Activated CD4-positive, alpha-beta T cell treated with anti-CD3 and anti-CD28 coated beads, Interleukin-2, amount 10 ng/mL, durations not matched to agents 7 days and 5 days (primary cell): ENCODE measurements around the gene MEX3A. TPM values are rescaled to one million over a fixed set of nuclear protein-coding genes. Genes with fewer than 3 reads are reported as not detected.

Experiments used
- CTCF ChIA-PET: fragments of 350-600 bp; sonication (Branson Sonifier 250); formaldehyde crosslinking; loops from one replicate; lab custom pipeline; 2021; ENCODE audit warnings: antibody characterized with exemption; lab: Charles Lee
- POLR2A ChIA-PET: fragments of 350-600 bp; sonication (Branson Sonifier 250); formaldehyde crosslinking; loops from one replicate; lab custom pipeline; 2021; ENCODE audit warnings: antibody characterized with exemption; lab: Charles Lee
- DNase-seq: peaks from one replicate; pipeline ENCODE4 v3.0.0-alpha.2; 2020
- H3K27ac Mint-ChIP-seq: one replicate; pipeline ENCODE4 v1.8.0; 2021; ENCODE audit warnings: mild to moderate bottlenecking, moderate library complexity, mixed read lengths
- H3K27me3 Mint-ChIP-seq: one replicate; pipeline ENCODE4 v1.8.0; 2021; ENCODE audit warnings: mixed read lengths
- H3K36me3 Mint-ChIP-seq: one replicate; pipeline ENCODE4 v1.8.0; 2021; ENCODE audit warnings: low read depth, mixed read lengths
- H3K4me1 Mint-ChIP-seq: one replicate; pipeline ENCODE4 v1.8.0; 2021; ENCODE audit warnings: mixed read lengths
- H3K4me3 Mint-ChIP-seq: one replicate; pipeline ENCODE4 v1.8.0; 2021; ENCODE audit warnings: mild to moderate bottlenecking, moderate library complexity, mixed read lengths
- H3K9me3 Mint-ChIP-seq: one replicate; pipeline ENCODE4 v1.8.0; 2021; ENCODE audit warnings: mixed read lengths
- total RNA-seq, 2 experiments: library from RNA; stranded (reverse); gene quantifications; one replicate each; pipeline ENCODE4 v1.2.3, GENCODE V29; 2021

The MEX3A gene
- total RNA-seq, 2 experiments from 2014 or later, result 0.02 to 0.05 TPM

DNA sequence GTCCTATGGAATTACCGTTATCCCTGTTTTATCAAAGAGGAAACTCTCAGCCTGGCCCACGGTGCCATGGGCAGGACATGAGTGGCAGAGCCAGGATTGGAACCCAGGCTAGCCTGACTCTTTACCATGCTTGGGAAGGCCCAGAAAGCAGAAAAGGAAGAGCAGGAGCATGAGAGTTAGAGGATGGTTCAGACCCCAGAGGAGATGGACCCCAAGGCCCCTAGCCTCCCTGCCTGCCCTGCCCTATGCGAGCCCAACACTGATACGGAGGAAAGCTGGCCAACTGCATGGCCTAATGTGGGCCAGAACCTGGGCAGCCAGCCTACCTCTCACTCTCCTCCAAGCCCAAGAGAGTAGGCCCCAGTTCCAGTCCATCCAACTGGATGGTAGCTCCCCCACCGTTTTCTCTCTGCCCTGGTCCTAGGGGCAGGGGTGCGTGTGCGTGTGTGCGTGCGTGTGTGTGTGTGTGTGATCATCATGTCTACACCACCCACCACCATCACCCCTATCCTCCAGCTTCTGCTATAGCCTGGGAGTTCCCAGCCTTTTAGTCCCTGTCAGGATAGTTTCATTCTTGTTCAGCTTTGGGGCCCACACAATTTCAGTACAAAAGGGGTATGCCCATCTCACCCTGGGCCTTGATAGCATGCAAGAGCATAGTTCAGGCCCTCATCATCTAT, 15.4 kb upstream of the MEX3A start:
- no peak overlapping the region for H3K4me3 Mint-ChIP-seq
- peak overlapping the region; percentile 72 for H3K27ac Mint-ChIP-seq
- DNase-seq, result no peak
- POLR2A ChIA-PET, result interaction anchor here (1.4 kb wide), 1 partner anchor 30 kb away, joined by 11 read pairs; no protein-coding TSS in a partner anchor
- CTCF ChIA-PET, result interaction anchor here (0.7 to 26.9 kb wide), 24 partner anchors 8 to 348 kb away, joined by 3 to 645 read pairs (median 5); partner anchors contain the start of genes KHDC4, LMNA and PAQR6
- H3K36me3 Mint-ChIP-seq, result no peaks in the 10 kb centered on the region
- H3K4me1 Mint-ChIP-seq, result peaks cover 44% of the 10 kb centered on the region
- no peaks in the 10 kb centered on the region for H3K9me3 Mint-ChIP-seq
- H3K27me3 Mint-ChIP-seq, result peaks cover 18% of the 10 kb centered on the region

DNA sequence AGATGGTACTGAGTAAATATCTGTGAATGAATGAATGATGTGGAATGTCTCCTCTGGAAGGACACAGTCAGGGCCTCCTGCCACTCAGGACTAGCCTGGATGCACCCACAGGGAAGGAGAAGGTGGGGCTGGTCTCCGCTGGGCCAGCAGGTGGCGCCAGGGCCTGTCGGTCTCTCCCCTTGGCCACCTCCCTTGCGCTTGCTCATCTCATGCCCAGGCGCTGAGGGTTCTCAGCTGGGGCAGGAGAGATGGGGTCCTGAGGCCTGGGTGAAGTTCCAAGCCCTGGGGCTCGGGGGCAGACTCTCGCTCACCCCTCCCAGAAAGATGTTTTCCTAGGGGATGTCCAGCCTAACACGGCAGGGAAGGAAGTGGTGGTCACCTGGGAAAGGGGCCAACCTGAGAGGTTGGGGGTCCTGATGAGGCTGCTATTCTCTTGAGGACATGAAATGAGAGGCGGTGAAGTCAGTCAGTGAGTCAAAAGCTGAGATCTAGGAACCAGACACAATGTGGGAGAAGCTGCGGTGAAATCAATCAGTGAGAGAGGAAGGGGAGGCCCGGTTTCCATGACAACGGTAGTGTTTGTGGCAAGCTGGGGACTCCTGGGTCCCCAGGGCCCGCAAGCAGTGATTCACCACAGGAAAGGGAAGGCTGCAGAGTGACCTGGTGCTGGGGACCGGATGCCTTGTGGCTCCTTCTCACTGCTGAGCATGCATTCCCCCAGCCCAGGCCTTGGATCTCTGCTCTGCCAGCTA, 14.6 kb upstream of the MEX3A start:
- Mint-ChIP-seq H3K9me3 (no peaks in the 10 kb centered on the region), H3K4me1 (peaks cover 44% of the 10 kb centered on the region), H3K27me3 (peaks cover 20% of the 10 kb centered on the region), H3K36me3 (no peaks in the 10 kb centered on the region), H3K27ac (peak overlapping the region; percentile 72), H3K4me3 (peak overlapping the region; percentile 44)
- ChIA-PET CTCF (interaction anchor here (0.7 to 26.9 kb wide), 27 partner anchors 9 to 349 kb away, joined by 3 to 645 read pairs (median 5); partner anchors contain the start of genes KHDC4, LMNA and PAQR6), POLR2A (interaction anchor here (1.4 kb wide), 1 partner anchor 31 kb away, joined by 11 read pairs; no protein-coding TSS in a partner anchor)
- DNase-seq, result peak; percentile 88

DNA sequence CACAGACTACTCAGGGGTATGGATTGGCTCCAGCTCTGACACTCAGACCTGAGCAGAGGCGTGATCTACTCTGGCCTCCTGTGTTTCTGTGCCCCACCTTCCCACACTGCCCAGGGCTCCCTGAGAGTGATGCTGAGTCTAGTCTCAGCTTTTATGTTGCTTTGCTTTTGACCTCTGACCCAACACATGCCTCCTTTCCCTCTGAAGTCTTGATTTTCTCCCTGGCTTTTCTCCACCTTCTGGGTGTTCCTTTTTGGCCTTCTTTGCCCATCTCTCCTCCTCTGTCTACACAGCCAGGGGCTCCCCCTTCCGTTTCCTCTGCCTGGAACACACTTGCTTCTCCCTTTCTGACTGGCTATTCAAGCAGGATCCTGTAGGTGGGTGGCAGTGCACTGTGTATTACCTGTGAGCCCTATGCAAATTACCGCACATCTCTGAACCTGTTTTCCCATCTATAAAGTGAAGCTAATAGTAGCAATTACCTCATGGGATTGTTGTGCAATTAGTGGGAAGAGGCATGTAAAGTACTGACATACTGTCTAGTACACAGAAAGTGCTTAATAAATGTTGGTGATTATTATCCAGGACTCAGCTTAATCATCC, 13.7 kb upstream of the MEX3A start:
- Mint-ChIP-seq H3K36me3 (no peaks in the 10 kb centered on the region), H3K4me1 (peaks cover 42% of the 10 kb centered on the region), H3K4me3 (no peak overlapping the region), H3K27ac (no peak overlapping the region), H3K27me3 (peaks cover 21% of the 10 kb centered on the region), H3K9me3 (no peaks in the 10 kb centered on the region)
- no peak for DNase-seq
- ChIA-PET POLR2A (interaction anchor here (1.4 kb wide), 2 partner anchors 9 to 32 kb away, joined by 3 to 11 read pairs; no protein-coding TSS in a partner anchor), CTCF (interaction anchor here (0.9 to 26.9 kb wide), 16 partner anchors 10 to 350 kb away, joined by 3 to 645 read pairs (median 5); partner anchors contain the start of genes KHDC4, LMNA, PAQR6 and SLC25A44)

DNA sequence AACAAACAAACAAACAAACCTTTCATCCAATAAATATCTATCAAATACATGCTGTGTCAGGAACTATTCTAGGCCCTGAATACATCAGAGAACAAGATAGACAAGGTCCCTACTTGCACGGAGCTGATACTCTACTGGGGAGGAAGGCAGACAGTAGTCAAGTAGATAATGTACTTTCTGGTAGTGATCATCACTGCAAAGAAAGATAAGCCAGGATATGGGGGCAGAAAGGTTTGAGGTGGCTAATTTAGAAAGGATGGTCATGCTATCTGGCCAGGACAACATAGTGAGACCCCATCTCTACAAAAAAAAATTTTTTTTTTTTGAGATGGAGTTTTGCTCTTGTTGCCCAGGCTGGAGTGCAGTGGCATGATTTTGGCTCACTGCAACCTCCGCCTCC, 9.3 kb upstream of the MEX3A start:
- Mint-ChIP-seq H3K9me3 (no peaks in the 10 kb centered on the region), H3K27me3 (peaks cover 27% of the 10 kb centered on the region), H3K36me3 (no peaks in the 10 kb centered on the region), H3K4me3 (no peak overlapping the region), H3K27ac (no peak overlapping the region), H3K4me1 (peaks cover 16% of the 10 kb centered on the region)
- no peak for DNase-seq
- CTCF ChIA-PET, result interaction anchor here (0.8 to 26.9 kb wide), 7 partner anchors 11 to 141 kb away, joined by 3 to 645 read pairs (median 5); partner anchors contain the start of gene LMNA
- POLR2A ChIA-PET, result no interaction called here

DNA sequence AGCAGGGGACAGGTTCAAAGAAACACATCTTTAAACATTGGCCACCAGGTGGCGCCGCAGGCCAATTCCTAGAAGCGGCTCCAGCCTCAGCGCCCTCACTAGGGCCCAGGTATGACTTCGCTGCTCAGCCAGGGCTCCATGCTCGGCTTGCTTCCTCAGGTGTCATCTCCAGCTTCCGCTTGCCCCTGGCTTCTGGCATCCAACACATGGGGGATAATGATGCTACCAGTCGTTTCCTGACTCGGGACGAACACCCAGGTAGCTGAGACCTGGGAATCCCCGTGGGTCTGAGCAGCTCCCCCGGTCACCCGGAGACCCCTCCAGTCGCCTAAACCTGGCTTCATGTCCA, 8.5 kb upstream of the MEX3A start:
- POLR2A ChIA-PET, result no interaction called here
- DNase-seq, result peak; percentile 92
- Mint-ChIP-seq H3K36me3 (no peaks in the 10 kb centered on the region), H3K27me3 (peaks cover 31% of the 10 kb centered on the region), H3K9me3 (no peaks in the 10 kb centered on the region), H3K4me3 (no peak overlapping the region), H3K4me1 (peaks cover 8% of the 10 kb centered on the region), H3K27ac (no peak overlapping the region)
- CTCF ChIA-PET, result interaction anchor here (0.8 to 26.9 kb wide), 9 partner anchors 8 to 155 kb away, joined by 3 to 645 read pairs (median 4); partner anchors contain the start of gene LMNA

DNA sequence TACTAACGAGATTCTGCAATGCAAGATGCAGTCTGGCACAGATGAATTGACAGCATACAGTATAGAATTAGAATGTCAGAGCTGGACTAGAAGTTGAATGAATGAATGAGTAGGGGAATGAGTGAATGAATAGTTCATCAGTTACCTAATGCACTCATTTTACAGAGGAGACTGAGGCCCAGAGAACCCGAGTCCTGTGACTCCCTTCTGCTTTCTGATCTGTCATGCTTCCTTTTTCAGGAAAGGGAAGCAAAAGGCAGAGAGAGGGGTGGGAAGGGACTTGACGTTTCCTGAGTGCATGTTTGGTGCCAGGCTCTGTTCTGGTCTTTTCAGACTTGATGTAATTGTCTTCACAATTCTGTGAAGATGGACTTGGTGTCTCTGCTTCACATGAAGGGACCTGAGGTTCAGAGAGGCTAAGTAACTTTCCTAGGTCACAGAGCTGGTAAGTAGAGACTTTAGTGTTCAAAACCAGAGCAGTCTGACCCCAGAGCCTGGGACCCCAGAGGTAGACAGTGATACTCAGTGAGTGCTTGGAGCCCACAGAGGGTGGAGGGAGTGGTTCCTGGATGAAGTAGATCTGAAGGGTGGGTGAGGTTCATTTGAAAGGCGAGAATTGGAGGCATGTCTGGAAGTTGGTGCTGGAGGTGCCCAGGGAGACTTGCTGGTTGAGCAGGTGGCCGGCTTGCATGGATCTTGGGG, 8.0 kb upstream of the MEX3A start:
- Mint-ChIP-seq H3K27me3 (peaks cover 36% of the 10 kb centered on the region), H3K36me3 (no peaks in the 10 kb centered on the region), H3K4me1 (peaks cover 4% of the 10 kb centered on the region), H3K4me3 (no peak overlapping the region), H3K27ac (no peak overlapping the region), H3K9me3 (no peaks in the 10 kb centered on the region)
- ChIA-PET CTCF (interaction anchor here (0.6 to 26.9 kb wide), 12 partner anchors 9 to 258 kb away, joined by 3 to 645 read pairs (median 4); partner anchors contain the start of gene LMNA), POLR2A (no interaction called here)
- no peak for DNase-seq

DNA sequence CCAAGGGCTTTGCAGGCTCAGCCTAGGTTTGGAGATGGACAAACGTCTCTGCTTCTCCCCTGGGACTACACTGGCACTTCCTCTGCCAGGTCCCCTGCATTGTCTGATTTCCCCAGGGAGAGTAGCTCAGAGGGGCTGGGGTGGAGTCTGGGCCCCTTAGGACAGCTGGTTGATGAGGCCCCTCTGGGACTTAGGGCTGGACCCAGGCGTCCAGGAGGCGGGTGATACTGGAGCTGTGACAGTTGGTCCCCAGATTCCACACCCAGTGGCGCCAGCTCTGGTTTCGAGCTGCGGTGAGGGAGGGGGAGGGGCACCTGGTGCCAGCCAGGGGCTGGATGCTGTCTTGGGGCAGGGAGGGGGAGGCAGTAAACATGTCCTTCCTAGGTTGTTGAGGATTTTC, 7.4 kb upstream of the MEX3A start:
- ChIA-PET CTCF (interaction anchor here (0.6 to 26.9 kb wide), 7 partner anchors 9 to 258 kb away, joined by 3 to 645 read pairs (median 4); partner anchors contain the start of gene LMNA), POLR2A (no interaction called here)
- no peak for DNase-seq
- no peaks in the 10 kb centered on the region for H3K36me3 Mint-ChIP-seq
- H3K4me1 Mint-ChIP-seq, result peaks cover 1% of the 10 kb centered on the region
- H3K9me3 Mint-ChIP-seq, result no peaks in the 10 kb centered on the region
- peaks cover 41% of the 10 kb centered on the region for H3K27me3 Mint-ChIP-seq
- no peak overlapping the region for H3K4me3 Mint-ChIP-seq
- no peak overlapping the region for H3K27ac Mint-ChIP-seq

DNA sequence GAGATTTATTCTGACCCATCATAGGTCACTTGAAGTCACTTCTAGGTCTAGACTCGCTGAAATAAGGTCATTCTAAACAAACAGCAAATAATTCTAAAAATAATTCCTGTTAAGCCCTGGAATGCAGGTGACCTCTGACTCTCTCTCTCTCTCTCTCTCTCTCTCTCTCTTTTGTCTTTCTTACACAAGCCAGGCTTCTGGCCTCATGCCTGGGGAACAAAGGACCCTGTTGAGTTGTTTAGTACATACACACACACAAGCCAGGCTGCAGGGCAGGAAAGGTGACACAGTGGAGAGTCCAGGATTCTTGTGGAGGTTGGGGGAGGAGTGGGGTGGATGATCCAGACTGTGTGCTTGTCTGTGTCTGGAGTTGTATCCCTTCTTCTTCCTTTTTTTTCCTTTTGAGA, 4.0 kb upstream of the MEX3A start:
- ChIA-PET CTCF (interaction anchor here (1.3 to 26.9 kb wide), 2 partner anchors 11 to 37 kb away, joined by 4 to 645 read pairs; partner anchors contain the start of gene LMNA), POLR2A (no interaction called here)
- H3K27me3 Mint-ChIP-seq, result peaks cover 51% of the 10 kb centered on the region

DNA sequence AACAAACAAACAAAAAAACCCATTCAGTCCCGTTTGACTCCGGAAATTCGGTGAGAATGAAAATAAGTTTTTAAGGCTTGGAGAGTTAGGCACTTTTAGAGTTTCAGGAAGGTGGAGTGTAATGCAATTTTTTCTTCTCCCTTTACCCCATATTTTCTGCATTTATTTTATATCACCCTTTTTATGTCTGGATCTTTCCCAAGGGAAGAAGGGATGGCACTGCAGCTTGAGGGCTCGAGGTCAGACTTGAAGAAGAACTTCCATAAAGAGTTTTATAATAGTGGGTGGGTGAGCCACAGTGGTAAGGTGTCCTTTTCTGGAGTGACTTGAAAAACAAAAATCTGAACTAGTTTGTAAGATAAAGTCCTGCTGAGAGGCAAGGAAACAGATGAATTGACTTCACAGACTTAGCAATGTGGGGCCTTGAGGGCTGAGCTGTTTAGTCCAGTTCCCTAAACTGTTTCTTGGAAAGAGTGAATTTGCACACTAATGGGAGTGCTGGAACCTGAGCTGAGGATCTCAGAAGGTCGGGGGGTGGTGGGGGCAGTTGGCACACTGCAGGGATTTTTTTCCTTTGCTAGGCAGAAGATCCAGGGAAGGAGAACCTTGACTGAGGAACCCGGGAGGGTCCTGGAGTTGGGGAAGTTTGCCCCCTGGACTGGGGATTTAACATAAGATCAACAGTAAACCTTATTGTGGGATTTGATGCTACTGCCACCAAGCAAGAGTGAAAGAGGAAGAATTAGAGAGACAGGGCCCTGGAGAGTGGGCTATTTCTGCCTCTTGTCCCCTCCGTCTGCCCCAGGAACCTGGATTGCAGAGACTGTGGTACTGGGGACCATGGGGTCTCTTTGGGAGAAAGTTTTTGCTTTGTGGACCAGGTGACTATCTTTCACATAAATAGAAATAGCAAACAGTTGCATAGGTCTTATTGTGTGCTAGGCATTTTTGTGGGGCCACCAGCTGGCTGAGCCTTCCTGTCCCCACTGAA, 1.8 kb upstream of the MEX3A start:
- no peak for DNase-seq
- Mint-ChIP-seq H3K9me3 (no peaks in the 10 kb centered on the region), H3K4me3 (peak overlapping the region; percentile 75), H3K36me3 (no peaks in the 10 kb centered on the region), H3K4me1 (peaks cover 4% of the 10 kb centered on the region), H3K27ac (no peak overlapping the region), H3K27me3 (peaks cover 62% of the 10 kb centered on the region)
- POLR2A ChIA-PET, result no interaction called here
- CTCF ChIA-PET, result interaction anchor here (0.8 to 26.9 kb wide), 3 partner anchors 10 to 40 kb away, joined by 4 to 645 read pairs (median 4); partner anchors contain the start of gene LMNA

More for the DNA sequence above, 4.0 kb upstream of the MEX3A start:
- H3K4me3 Mint-ChIP-seq, result no peak overlapping the region
- no peaks in the 10 kb centered on the region for H3K9me3 Mint-ChIP-seq
- DNase-seq, result no peak
- no peak overlapping the region for H3K27ac Mint-ChIP-seq
- H3K4me1 Mint-ChIP-seq, result peaks cover 5% of the 10 kb centered on the region
- H3K36me3 Mint-ChIP-seq, result no peaks in the 10 kb centered on the region

DNA sequence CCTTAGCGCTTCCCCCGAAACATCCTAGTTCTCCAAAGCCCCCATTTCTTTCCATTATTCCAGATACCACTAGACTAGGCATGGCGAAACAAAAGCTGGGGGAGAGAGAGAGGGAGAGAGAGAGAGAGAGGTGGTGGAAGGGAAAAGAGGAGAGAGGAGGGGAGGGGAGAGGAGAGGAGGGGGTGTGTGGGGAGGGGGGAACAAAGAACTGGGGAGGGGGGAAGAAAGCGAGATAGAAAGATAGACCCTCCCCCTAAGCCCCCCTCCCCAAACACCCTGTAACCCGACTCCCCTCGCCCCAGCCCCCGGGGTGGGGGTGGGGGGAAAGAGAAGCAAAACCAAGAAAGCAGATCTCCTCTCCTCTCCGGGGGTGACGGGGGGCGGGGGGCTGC, 352 bp downstream of the MEX3A start:
- Mint-ChIP-seq H3K27me3 (peaks cover 64% of the 10 kb centered on the region), H3K9me3 (no peaks in the 10 kb centered on the region), H3K4me1 (peaks cover 4% of the 10 kb centered on the region), H3K36me3 (no peaks in the 10 kb centered on the region), H3K27ac (no peak overlapping the region), H3K4me3 (peak overlapping the region; percentile 75)
- no peak for DNase-seq
- CTCF ChIA-PET, result no interaction called here
- POLR2A ChIA-PET, result interaction anchor here (0.6 kb wide), 1 partner anchor 223 kb away, joined by 3 read pairs; the partner anchor contains the start of gene SYT11
